ENCODE measurements around the gene SCAMP3.
"Not testable (repeated sequence)": the region's sequence is repeated elsewhere in the genome, so short reads cannot be mapped to it uniquely, and the experiment has no call there.

The SCAMP3 gene

GRCh38 chr1:155254228-155254713, 7.9 kb downstream of the SCAMP3 start:
- no peak for ATAC-seq

- ATAC-seq: no peak
Measured at GRCh38 chr1:155253797-155254196, 8.4 kb downstream of the SCAMP3 start.

GRCh38 chr1:155253208-155253607, 9.0 kb downstream of the SCAMP3 start:
- no peak for ATAC-seq

GRCh38 chr1:155251566-155251965, 10.6 kb downstream of the SCAMP3 start:
- ATAC-seq: no peak

GRCh38 chr1:155250633-155251449, 11.3 kb downstream of the SCAMP3 start:
- peak; percentile 95 to 97 for ATAC-seq

- peak in 1 of 2 donors; percentile 3 for ATAC-seq
Measured at GRCh38 chr1:155250246-155250632, 11.9 kb downstream of the SCAMP3 start.

- no peak for ATAC-seq
Measured at GRCh38 chr1:155247667-155248553, 14.2 kb downstream of the SCAMP3 start.

GRCh38 chr1:155246796-155247195, 15.4 kb downstream of the SCAMP3 start:
- not testable (repeated sequence) for ATAC-seq

- ATAC-seq: no peak
Measured at GRCh38 chr1:155245163-155245524, 17.0 kb downstream of the SCAMP3 start.

GRCh38 chr1:155244368-155245162, 17.6 kb downstream of the SCAMP3 start:
- ATAC-seq: peak; percentile 89 to 92

GRCh38 chr1:155242805-155243358, 19.3 kb downstream of the SCAMP3 start:
- no peak for ATAC-seq

- ATAC-seq: no peak
Measured at GRCh38 chr1:155241841-155242264, 20.3 kb downstream of the SCAMP3 start.

GRCh38 chr1:155241069-155241679, 21.0 kb downstream of the SCAMP3 start:
- peak; percentile 51 to 65 for ATAC-seq

GRCh38 chr1:155236451-155236850, 25.7 kb downstream of the SCAMP3 start:
- ATAC-seq: no peak

- ATAC-seq: peak in 1 of 2 donors; percentile 39
Measured at GRCh38 chr1:155235375-155235774, 26.8 kb downstream of the SCAMP3 start.

GRCh38 chr1:155233502-155233901, 28.7 kb downstream of the SCAMP3 start:
- ATAC-seq: not testable (repeated sequence)

- ATAC-seq: not testable (repeated sequence)
Measured at GRCh38 chr1:155232001-155232978, 29.9 kb downstream of the SCAMP3 start.

- ATAC-seq: not testable (repeated sequence)
Measured at GRCh38 chr1:155231302-155231701, 30.9 kb downstream of the SCAMP3 start.

- no peak for ATAC-seq
Measured at GRCh38 chr1:155228096-155228427, 34.1 kb downstream of the SCAMP3 start.

- ATAC-seq: peak; percentile 95
Measured at GRCh38 chr1:155227261-155228095, 34.7 kb downstream of the SCAMP3 start.

Data from activated CD4-positive, CD25-positive, alpha-beta regulatory T cell treated with anti-CD3 and anti-CD28 coated beads, Interleukin-2, amount 50 U/mL, for 24 hours (primary cell).